GM23338 (cell line): ENCODE data around the gene KRTAP10-12. TPM values are rescaled to one million over a fixed set of nuclear protein-coding genes. Genes with fewer than 3 reads are reported as not detected.

Experiments
- ATAC-seq: fragments of 200-7000 bp; cut with Tn5 transposase; 3 replicates; pipeline ENCODE4 v1.9.1; 2020
- DNase-seq: peaks from one replicate; pipeline ENCODE4 v3.0.0-alpha.2; 2015; ENCODE audit warnings: low spot score
- H2AFZ ChIP-seq: fragments of 200-600 bp; sonication (generic); 2 replicates; pipeline ENCODE4 v1.8.0; 2016; ENCODE audit warnings: antibody characterized with exemption, mild to moderate bottlenecking, moderate library complexity
- H3F3A ChIP-seq: fragments of 200-600 bp; sonication (generic); replicated peaks from 2 replicates; pipeline ENCODE4 v1.8.0; 2017; ENCODE audit warnings: antibody characterized with exemption, mixed run types, low read depth
- H3K27ac ChIP-seq: fragments of 200-600 bp; sonication (generic); 2 replicates; pipeline ENCODE4 v1.6.1; 2016; ENCODE audit warnings: low read depth
- H3K27me3 ChIP-seq: fragments of 200-600 bp; sonication (generic); 2 replicates; pipeline ENCODE4 v1.8.0; 2016; ENCODE audit warnings: mild to moderate bottlenecking, mixed run types, moderate library complexity; ENCODE audit not compliant: insufficient read depth
- H3K36me3 ChIP-seq: fragments of 200-600 bp; sonication (generic); 2 replicates; pipeline ENCODE4 v1.8.0; 2016; ENCODE audit warnings: mild to moderate bottlenecking; ENCODE audit not compliant: insufficient read depth
- H3K4me1 ChIP-seq: fragments of 200-600 bp; sonication (generic); 2 replicates; pipeline ENCODE4 v1.8.0; 2016; ENCODE audit warnings: mild to moderate bottlenecking, moderate library complexity; ENCODE audit not compliant: insufficient read depth
- H3K4me2 ChIP-seq: fragments of 200-600 bp; sonication (generic); 2 replicates; pipeline ENCODE4 v1.7.1; 2017; ENCODE audit warnings: mixed run types
- H3K4me3 ChIP-seq: fragments of 200-600 bp; sonication (generic); 2 replicates; pipeline ENCODE4 v1.6.1; 2016; ENCODE audit warnings: mixed run types
- H3K79me2 ChIP-seq: fragments of 200-600 bp; sonication (generic); replicated peaks from 2 replicates; pipeline ENCODE4 v1.8.0; 2017; ENCODE audit warnings: mild to moderate bottlenecking; ENCODE audit not compliant: insufficient read depth
- H3K9me2 ChIP-seq: fragments of 200-600 bp; sonication (generic); 2 replicates; pipeline ENCODE4 v1.8.0; 2017; ENCODE audit not compliant: insufficient read depth
- H4K20me1 ChIP-seq: fragments of 200-600 bp; sonication (generic); replicated peaks from 2 replicates; pipeline ENCODE4 v1.8.0; 2017; ENCODE audit warnings: mild to moderate bottlenecking; ENCODE audit not compliant: insufficient read depth
- H3K27ac Mint-ChIP-seq: 2 replicates; pipeline ENCODE4 v1.8.0; 2020; ENCODE audit warnings: inconsistent platforms, mild to moderate bottlenecking, moderate library complexity, mixed read lengths
- H3K27me3 Mint-ChIP-seq: 3 replicates; pipeline ENCODE4 v1.8.0; 2022; ENCODE audit warnings: low read depth, mild to moderate bottlenecking, moderate library complexity, mixed read lengths, inconsistent platforms; ENCODE audit not compliant: insufficient read depth, poor library complexity
- H3K36me3 Mint-ChIP-seq: 3 replicates; pipeline ENCODE4 v1.8.0; 2021; ENCODE audit warnings: low read depth, mild to moderate bottlenecking, inconsistent platforms, moderate library complexity, mixed read lengths
- H3K4me1 Mint-ChIP-seq: 3 replicates; pipeline ENCODE4 v1.8.0; 2020; ENCODE audit warnings: mild to moderate bottlenecking, inconsistent platforms, mixed read lengths
- H3K4me3 Mint-ChIP-seq: 3 replicates; pipeline ENCODE4 v1.8.0; 2021; ENCODE audit warnings: moderate library complexity, mild to moderate bottlenecking, inconsistent platforms, mixed read lengths
- H3K9me3 Mint-ChIP-seq: 3 replicates; pipeline ENCODE4 v1.8.0; 2020; ENCODE audit warnings: moderate library complexity, mild to moderate bottlenecking, inconsistent platforms, mixed read lengths
- EZH2phosphoT487 ChIP-seq: fragments of 200-600 bp; sonication (generic); IDR thresholded peaks from one replicate; pipeline ENCODE4 v1.8.1; 2018; ENCODE audit warnings: antibody characterized with exemption; ENCODE audit not compliant: unreplicated experiment
- JUNB ChIP-seq: IDR thresholded peaks from one replicate; pipeline ENCODE4 v1.6.1; 2016; ENCODE audit warnings: antibody characterized with exemption; ENCODE audit not compliant: unreplicated experiment
- NANOG ChIP-seq: IDR thresholded peaks from 2 replicates; pipeline ENCODE4 v1.6.1; 2016; ENCODE audit warnings: antibody characterized with exemption, borderline replicate concordance
- POLR2AphosphoS5 ChIP-seq: IDR thresholded peaks from 2 replicates; pipeline ENCODE4 v1.6.1; 2016; ENCODE audit warnings: antibody characterized with exemption, low read depth
- polyA plus RNA-seq: library from polyadenylated mRNA; unstranded; fragments of >200 nt; fragmentation: Nextera tagmentation; extraction: Ambion mirVana; gene quantifications from 2 replicates; pipeline ENCODE4 v1.2.1, GENCODE V29; 2016
- total RNA-seq: library from RNA; depleted of rRNA; stranded (reverse); fragments of >200 nt; shearing (Covaris generic); gene quantifications from 2 replicates; pipeline ENCODE4 v1.2.3, GENCODE V29; 2014
- TF ChIP-seq, protein P1 (sequence below): IDR thresholded peaks from 2 replicates; pipeline ENCODE4 v1.6.1; 2016; ENCODE audit warnings: antibody characterized with exemption
- TF ChIP-seq, protein P2 (sequence below), 2 experiments: fragments of 200-600 bp in 1 of 2; sonication (generic) in 1 of 2; conservative IDR thresholded peaks; 2 replicates each; pipeline versions ENCODE4 v1.5.1 to v1.6.1; 2016 to 2017; ENCODE audit warnings: antibody characterized with exemption in 2 of 2, low read depth in 2 of 2, mild to moderate bottlenecking in 2 of 2, moderate library complexity in 1 of 2
- TF ChIP-seq, protein P3 (sequence below): IDR thresholded peaks from one replicate; pipeline ENCODE4 v1.6.1; 2018; ENCODE audit warnings: antibody characterized with exemption; ENCODE audit not compliant: unreplicated experiment

Gene KRTAP10-12
- total and polyA plus RNA-seq, 2 experiments from 2014 or later: not detected

DNA sequence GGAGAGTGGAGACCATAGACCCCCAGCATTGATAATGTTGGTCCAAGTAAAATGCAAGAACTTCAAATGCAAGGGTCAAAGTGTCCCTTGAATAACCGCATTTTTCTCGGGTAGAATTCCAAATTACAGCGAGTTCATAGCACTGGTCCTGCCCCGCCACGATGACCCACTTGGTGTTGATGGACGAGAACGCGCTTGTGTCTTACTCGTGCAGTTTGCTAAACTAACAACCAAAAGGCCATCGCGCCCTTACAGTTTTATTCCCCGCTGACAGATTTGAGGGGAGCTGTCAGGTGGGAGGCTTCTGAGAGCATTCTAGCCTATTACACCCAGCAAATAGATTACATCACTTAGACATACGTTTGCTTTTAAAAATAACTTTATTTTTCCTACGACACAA is 31.7 kb downstream of the KRTAP10-12 start (continued):
- TF ChIP-seq, protein P1, sequence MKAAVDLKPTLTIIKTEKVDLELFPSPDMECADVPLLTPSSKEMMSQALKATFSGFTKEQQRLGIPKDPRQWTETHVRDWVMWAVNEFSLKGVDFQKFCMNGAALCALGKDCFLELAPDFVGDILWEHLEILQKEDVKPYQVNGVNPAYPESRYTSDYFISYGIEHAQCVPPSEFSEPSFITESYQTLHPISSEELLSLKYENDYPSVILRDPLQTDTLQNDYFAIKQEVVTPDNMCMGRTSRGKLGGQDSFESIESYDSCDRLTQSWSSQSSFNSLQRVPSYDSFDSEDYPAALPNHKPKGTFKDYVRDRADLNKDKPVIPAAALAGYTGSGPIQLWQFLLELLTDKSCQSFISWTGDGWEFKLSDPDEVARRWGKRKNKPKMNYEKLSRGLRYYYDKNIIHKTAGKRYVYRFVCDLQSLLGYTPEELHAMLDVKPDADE: no peak

DNA sequence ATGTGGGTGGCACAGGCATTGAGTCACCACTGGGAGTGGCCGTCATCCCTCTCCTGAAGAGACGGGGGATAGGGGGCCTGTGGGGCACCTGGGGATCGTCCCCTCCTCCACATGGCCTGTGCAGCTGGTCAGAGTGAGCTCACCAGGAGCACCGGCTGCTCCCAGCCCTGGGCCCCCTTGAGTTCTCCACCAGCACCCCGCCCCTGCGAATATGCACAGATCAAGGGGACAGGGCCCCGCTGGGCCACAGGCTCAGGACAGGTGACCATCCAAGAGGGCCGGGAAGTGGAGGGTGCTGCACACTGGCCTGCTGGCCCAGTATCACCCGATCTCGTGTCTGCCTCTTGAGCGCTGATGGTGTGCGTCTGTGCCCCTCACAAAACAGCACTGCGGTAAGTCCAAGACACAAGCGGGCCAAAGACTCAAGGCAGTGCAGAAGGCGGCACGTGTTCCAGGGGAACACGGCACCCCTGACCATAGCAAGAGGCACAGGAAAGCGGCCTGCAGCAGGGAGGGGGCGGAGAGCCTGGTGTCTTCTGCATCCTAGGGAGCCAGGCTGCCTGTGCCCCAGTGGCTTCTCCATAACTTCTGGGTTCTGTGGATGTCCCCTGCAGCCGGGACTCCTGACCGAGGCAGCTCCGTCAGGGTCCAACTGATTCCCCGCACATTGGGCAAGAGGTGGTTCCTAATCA is 32.5 kb downstream of the KRTAP10-12 start:
- Histone ChIP-seq H3K27me3 (peaks cover under 1% of the 10 kb centered on the region; the same call in 1 of the 2 replicates), H3K4me1 (no peaks in the 10 kb centered on the region; the same call in 1 of the 2 replicates), H3K4me2 (no peak overlapping the region), H2AFZ (no peak overlapping the region), H3K36me3 (no peaks in the 10 kb centered on the region), H4K20me1 (no peaks in the 10 kb centered on the region), H3F3A (no peaks in the 10 kb centered on the region), H3K4me3 (no peak overlapping the region), H3K9me2 (no peaks in the 10 kb centered on the region), H3K79me2 (no peaks in the 10 kb centered on the region), H3K27ac (no peak overlapping the region)
- no peak for ATAC-seq
- H3K4me3 Mint-ChIP-seq: no peak overlapping the region
- no peak overlapping the region for H3K27ac Mint-ChIP-seq
- TF ChIP-seq NANOG (no peak), JUNB (no peak), EZH2phosphoT487 (no peak)
- TF ChIP-seq, protein P1: no peak
- TF ChIP-seq, protein P2, sequence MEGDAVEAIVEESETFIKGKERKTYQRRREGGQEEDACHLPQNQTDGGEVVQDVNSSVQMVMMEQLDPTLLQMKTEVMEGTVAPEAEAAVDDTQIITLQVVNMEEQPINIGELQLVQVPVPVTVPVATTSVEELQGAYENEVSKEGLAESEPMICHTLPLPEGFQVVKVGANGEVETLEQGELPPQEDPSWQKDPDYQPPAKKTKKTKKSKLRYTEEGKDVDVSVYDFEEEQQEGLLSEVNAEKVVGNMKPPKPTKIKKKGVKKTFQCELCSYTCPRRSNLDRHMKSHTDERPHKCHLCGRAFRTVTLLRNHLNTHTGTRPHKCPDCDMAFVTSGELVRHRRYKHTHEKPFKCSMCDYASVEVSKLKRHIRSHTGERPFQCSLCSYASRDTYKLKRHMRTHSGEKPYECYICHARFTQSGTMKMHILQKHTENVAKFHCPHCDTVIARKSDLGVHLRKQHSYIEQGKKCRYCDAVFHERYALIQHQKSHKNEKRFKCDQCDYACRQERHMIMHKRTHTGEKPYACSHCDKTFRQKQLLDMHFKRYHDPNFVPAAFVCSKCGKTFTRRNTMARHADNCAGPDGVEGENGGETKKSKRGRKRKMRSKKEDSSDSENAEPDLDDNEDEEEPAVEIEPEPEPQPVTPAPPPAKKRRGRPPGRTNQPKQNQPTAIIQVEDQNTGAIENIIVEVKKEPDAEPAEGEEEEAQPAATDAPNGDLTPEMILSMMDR (conservative IDR thresholded peaks at IDR 0.05; ENCODE audit: low read depth in 2 of 2): no peak
- peaks cover 10% of the 10 kb centered on the region; the same call in 2 of the 3 replicates for H3K9me3 Mint-ChIP-seq
- H3K27me3 Mint-ChIP-seq: peaks cover 22% of the 10 kb centered on the region
- peaks cover 9% of the 10 kb centered on the region; the same call in 1 of the 3 replicates for H3K36me3 Mint-ChIP-seq
- no peak for DNase-seq
- peaks cover 2% of the 10 kb centered on the region; the same call in 1 of the 3 replicates for H3K4me1 Mint-ChIP-seq

DNA sequence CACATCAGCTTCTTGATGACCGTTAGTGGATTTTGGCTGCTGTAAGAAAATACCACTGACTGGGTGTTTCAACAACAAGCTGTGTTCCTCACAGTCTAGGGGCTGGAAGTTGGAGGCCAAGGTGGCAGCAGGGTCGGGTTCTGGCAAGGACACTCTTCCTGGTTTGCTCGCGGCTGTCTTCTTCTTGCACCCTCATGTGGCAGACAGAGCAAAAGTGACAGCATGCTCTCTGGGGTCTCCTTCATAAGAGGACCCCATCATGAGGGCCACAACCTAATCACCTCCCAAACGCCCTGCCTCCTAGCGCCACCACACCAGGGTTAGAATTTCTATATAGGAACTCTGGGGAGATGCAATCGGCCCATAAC is 33.0 kb downstream of the KRTAP10-12 start:
- no peak for TF ChIP-seq EZH2phosphoT487
- TF ChIP-seq, protein P3, sequence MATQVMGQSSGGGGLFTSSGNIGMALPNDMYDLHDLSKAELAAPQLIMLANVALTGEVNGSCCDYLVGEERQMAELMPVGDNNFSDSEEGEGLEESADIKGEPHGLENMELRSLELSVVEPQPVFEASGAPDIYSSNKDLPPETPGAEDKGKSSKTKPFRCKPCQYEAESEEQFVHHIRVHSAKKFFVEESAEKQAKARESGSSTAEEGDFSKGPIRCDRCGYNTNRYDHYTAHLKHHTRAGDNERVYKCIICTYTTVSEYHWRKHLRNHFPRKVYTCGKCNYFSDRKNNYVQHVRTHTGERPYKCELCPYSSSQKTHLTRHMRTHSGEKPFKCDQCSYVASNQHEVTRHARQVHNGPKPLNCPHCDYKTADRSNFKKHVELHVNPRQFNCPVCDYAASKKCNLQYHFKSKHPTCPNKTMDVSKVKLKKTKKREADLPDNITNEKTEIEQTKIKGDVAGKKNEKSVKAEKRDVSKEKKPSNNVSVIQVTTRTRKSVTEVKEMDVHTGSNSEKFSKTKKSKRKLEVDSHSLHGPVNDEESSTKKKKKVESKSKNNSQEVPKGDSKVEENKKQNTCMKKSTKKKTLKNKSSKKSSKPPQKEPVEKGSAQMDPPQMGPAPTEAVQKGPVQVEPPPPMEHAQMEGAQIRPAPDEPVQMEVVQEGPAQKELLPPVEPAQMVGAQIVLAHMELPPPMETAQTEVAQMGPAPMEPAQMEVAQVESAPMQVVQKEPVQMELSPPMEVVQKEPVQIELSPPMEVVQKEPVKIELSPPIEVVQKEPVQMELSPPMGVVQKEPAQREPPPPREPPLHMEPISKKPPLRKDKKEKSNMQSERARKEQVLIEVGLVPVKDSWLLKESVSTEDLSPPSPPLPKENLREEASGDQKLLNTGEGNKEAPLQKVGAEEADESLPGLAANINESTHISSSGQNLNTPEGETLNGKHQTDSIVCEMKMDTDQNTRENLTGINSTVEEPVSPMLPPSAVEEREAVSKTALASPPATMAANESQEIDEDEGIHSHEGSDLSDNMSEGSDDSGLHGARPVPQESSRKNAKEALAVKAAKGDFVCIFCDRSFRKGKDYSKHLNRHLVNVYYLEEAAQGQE: no peak
- TF ChIP-seq, protein P1: no peak
- TF ChIP-seq JUNB: no peak
- no peak for TF ChIP-seq NANOG
- no peak for TF ChIP-seq POLR2AphosphoS5
- H3K4me1 ChIP-seq: no peaks in the 10 kb centered on the region; the same call in 1 of the 2 replicates
- Mint-ChIP-seq H3K4me3 (no peak overlapping the region; the same call in 2 of the 3 replicates), H3K27me3 (peaks cover 17% of the 10 kb centered on the region), H3K36me3 (peaks cover 9% of the 10 kb centered on the region; the same call in 1 of the 3 replicates), H3K9me3 (peaks cover 10% of the 10 kb centered on the region; the same call in 2 of the 3 replicates), H3K4me1 (peaks cover 2% of the 10 kb centered on the region; the same call in 1 of the 3 replicates), H3K27ac (no peak overlapping the region)
- H2AFZ ChIP-seq: no peak overlapping the region
- DNase-seq: no peak
- H3K4me2 ChIP-seq: no peak overlapping the region
- H3K27me3 ChIP-seq: no peaks in the 10 kb centered on the region
- H3K9me2 ChIP-seq: no peaks in the 10 kb centered on the region
- H3F3A ChIP-seq: no peaks in the 10 kb centered on the region
- H3K36me3 ChIP-seq: no peaks in the 10 kb centered on the region
- H4K20me1 ChIP-seq: no peaks in the 10 kb centered on the region
- no peaks in the 10 kb centered on the region for H3K79me2 ChIP-seq
- H3K4me3 ChIP-seq: no peak overlapping the region
- no peak for ATAC-seq
- H3K27ac ChIP-seq: no peak overlapping the region
